Measurements from ENCODE around the gene AWAT2.

The AWAT2 gene

GRCh38 chrX:70038951-70039350, 10.8 kb downstream of the AWAT2 start:
- H3K27me3 ChIP-seq (ENCODE audit: insufficient read depth, low read length) = no peaks in the 10 kb centered on the region
- TF ChIP-seq CTCF (IDR thresholded peaks at IDR 0.05; ENCODE audit: low read length) (no peak), EZH2 (IDR thresholded peaks at IDR 0.05; ENCODE audit: borderline replicate concordance, low read length) (no peak)

GRCh38 chrX:70038515-70038914, 11.2 kb downstream of the AWAT2 start:
- H3K27ac ChIP-seq (ENCODE audit: low read depth, low read length, poor library complexity, severe bottlenecking) = no peak overlapping the region
- no peak overlapping the region for H2AFZ ChIP-seq (ENCODE audit: low read length)
- H3K9me2 ChIP-seq (ENCODE audit: low read depth, low read length) = no peaks in the 10 kb centered on the region
- H4K20me1 ChIP-seq (ENCODE audit: insufficient read depth, low read length) = no peaks in the 10 kb centered on the region
- H3K4me2 ChIP-seq (ENCODE audit: low read length) = no peak overlapping the region
- H3K27me3 ChIP-seq (ENCODE audit: insufficient read depth, low read length) = no peaks in the 10 kb centered on the region
- no peak overlapping the region for H3K4me3 ChIP-seq (ENCODE audit: low read depth, low read length, poor library complexity, severe bottlenecking)
- no peaks in the 10 kb centered on the region for H3F3A ChIP-seq (ENCODE audit: insufficient read depth, low read length)
- no peaks in the 10 kb centered on the region for H3K36me3 ChIP-seq (ENCODE audit: insufficient read depth, low read length)
- no peak overlapping the region for H3K9ac ChIP-seq (ENCODE audit: low read length)
- no peaks in the 10 kb centered on the region for H3K4me1 ChIP-seq (ENCODE audit: insufficient read depth, low read length, severe bottlenecking)
- H3K79me2 ChIP-seq (ENCODE audit: insufficient read depth, low read length) = no peaks in the 10 kb centered on the region
- TF ChIP-seq EZH2 (IDR thresholded peaks at IDR 0.05; ENCODE audit: borderline replicate concordance, low read length) = no peak
- TF ChIP-seq CTCF (IDR thresholded peaks at IDR 0.05; ENCODE audit: low read length) = no peak
- H3K9me3 ChIP-seq (ENCODE audit: low read length) = no peaks in the 10 kb centered on the region

More at GRCh38 chrX:70038951-70039350, 10.8 kb downstream of the AWAT2 start:
- Histone ChIP-seq H3K4me2 (ENCODE audit: low read length) (no peak overlapping the region), H3K9me3 (ENCODE audit: low read length) (no peaks in the 10 kb centered on the region), H3K9ac (ENCODE audit: low read length) (no peak overlapping the region), H3K27ac (ENCODE audit: low read depth, low read length, poor library complexity, severe bottlenecking) (no peak overlapping the region), H3K9me2 (ENCODE audit: low read depth, low read length) (no peaks in the 10 kb centered on the region), H3F3A (ENCODE audit: insufficient read depth, low read length) (no peaks in the 10 kb centered on the region), H3K4me1 (ENCODE audit: insufficient read depth, low read length, severe bottlenecking) (no peaks in the 10 kb centered on the region), H4K20me1 (ENCODE audit: insufficient read depth, low read length) (no peaks in the 10 kb centered on the region), H3K4me3 (ENCODE audit: low read depth, low read length, poor library complexity, severe bottlenecking) (no peak overlapping the region), H2AFZ (ENCODE audit: low read length) (no peak overlapping the region), H3K79me2 (ENCODE audit: insufficient read depth, low read length) (no peaks in the 10 kb centered on the region), H3K36me3 (ENCODE audit: insufficient read depth, low read length) (no peaks in the 10 kb centered on the region)

GRCh38 chrX:70034646-70035045, 15.1 kb downstream of the AWAT2 start:
- H3K4me3 ChIP-seq (ENCODE audit: low read depth, low read length, poor library complexity, severe bottlenecking) = no peak overlapping the region
- H3K27ac ChIP-seq (ENCODE audit: low read depth, low read length, poor library complexity, severe bottlenecking) = no peak overlapping the region
- H3K27me3 ChIP-seq (ENCODE audit: insufficient read depth, low read length) = no peaks in the 10 kb centered on the region
- no peak overlapping the region for H2AFZ ChIP-seq (ENCODE audit: low read length)
- H3K4me2 ChIP-seq (ENCODE audit: low read length) = no peak overlapping the region
- H3K9ac ChIP-seq (ENCODE audit: low read length) = no peak overlapping the region
- no peaks in the 10 kb centered on the region for H3K36me3 ChIP-seq (ENCODE audit: insufficient read depth, low read length)
- no peaks in the 10 kb centered on the region for H4K20me1 ChIP-seq (ENCODE audit: insufficient read depth, low read length)
- no peaks in the 10 kb centered on the region for H3K79me2 ChIP-seq (ENCODE audit: insufficient read depth, low read length)
- H3K9me3 ChIP-seq (ENCODE audit: low read length) = no peaks in the 10 kb centered on the region
- no peaks in the 10 kb centered on the region for H3F3A ChIP-seq (ENCODE audit: insufficient read depth, low read length)
- no peak for TF ChIP-seq CTCF (IDR thresholded peaks at IDR 0.05; ENCODE audit: low read length)
- no peak for TF ChIP-seq EZH2 (IDR thresholded peaks at IDR 0.05; ENCODE audit: borderline replicate concordance, low read length)
- H3K4me1 ChIP-seq (ENCODE audit: insufficient read depth, low read length, severe bottlenecking) = no peaks in the 10 kb centered on the region
- H3K9me2 ChIP-seq (ENCODE audit: low read depth, low read length) = no peaks in the 10 kb centered on the region

Data from OCI-LY1 (cell line).